D721Med (cell line): ENCODE data around the gene VGLL3.

Source experiments
- DNase-seq: peaks from one replicate; pipeline ENCODE4 v3.0.0; 2011; ENCODE audit warnings: low spot score; ENCODE audit not compliant: insufficient read length
- FAIRE-seq: peaks from 2 replicates; lab custom pipeline; 2011; peaks lifted over from hg19 to GRCh38; lab: Jason Lieb, UNC
- TF ChIP-seq, protein P1 (sequence below): IDR thresholded peaks from 2 replicates; pipeline ENCODE4 v1.5.1; 2012; ENCODE audit warnings: mild to moderate bottlenecking, control low read depth; ENCODE audit not compliant: insufficient read depth; ENCODE audit errors: missing control alignments

VGLL3 gene

DNA sequence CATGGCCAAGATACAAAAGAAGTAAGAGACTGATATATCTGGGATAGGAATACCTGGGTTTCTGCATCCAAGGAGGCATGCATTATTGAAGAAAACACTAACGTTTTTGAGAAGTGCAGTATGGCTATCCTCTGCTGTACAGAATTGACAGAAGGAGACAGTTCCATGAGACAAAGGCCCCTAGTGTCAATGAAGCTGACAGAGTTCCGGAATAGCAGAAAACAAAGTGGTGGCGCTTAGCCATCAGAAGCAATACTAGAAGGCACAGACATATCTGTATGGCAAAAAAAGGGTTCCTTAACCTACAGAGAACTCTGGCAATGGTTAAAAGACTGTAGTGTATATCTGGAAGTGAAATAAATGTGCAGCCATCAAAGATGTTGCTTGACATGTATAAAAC lies 77.8 kb downstream of the VGLL3 start:
- TF ChIP-seq, protein P1, sequence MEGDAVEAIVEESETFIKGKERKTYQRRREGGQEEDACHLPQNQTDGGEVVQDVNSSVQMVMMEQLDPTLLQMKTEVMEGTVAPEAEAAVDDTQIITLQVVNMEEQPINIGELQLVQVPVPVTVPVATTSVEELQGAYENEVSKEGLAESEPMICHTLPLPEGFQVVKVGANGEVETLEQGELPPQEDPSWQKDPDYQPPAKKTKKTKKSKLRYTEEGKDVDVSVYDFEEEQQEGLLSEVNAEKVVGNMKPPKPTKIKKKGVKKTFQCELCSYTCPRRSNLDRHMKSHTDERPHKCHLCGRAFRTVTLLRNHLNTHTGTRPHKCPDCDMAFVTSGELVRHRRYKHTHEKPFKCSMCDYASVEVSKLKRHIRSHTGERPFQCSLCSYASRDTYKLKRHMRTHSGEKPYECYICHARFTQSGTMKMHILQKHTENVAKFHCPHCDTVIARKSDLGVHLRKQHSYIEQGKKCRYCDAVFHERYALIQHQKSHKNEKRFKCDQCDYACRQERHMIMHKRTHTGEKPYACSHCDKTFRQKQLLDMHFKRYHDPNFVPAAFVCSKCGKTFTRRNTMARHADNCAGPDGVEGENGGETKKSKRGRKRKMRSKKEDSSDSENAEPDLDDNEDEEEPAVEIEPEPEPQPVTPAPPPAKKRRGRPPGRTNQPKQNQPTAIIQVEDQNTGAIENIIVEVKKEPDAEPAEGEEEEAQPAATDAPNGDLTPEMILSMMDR: no peak
- FAIRE-seq (no peak), DNase-seq (no peak)

DNA sequence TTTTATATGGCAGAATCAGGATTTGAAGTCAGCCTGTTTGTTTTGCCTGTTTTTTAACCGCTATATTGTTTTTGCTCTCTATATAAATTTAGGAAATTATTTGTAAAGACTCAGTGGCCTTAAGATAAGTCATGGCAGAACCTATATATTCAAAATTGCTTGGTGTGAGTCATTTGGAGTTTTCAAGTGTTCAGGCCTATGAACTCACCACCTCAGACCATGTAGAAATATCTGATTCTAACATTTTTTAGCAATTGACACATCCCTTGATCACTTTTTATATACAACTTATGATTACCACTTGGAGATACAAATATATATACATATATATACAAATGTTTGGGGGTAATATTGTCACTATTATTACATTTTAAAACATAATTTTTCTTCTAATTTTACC lies 95.7 kb downstream of the VGLL3 start:
- no peak for FAIRE-seq
- no peak for DNase-seq

GRCh38 chr3:86890741-86891396 lies 100.1 kb downstream of the VGLL3 start:
- TF ChIP-seq, protein P1: no peak
- no peak for DNase-seq
- FAIRE-seq: no peak

More for the DNA sequence above, 95.7 kb downstream of the VGLL3 start:
- TF ChIP-seq, protein P1: no peak
